WI38 (cell line): ENCODE data around the gene WNT2B.

Experiments
- H3K4me3 ChIP-seq: 2 replicates; pipeline ENCODE4 v1.5.1; 2011; ENCODE audit warnings: low read depth, mild to moderate bottlenecking, control low read depth, low read length
- TF ChIP-seq, protein P1 (sequence below): IDR thresholded peaks from 2 replicates; pipeline ENCODE4 v1.5.1; 2012; ENCODE audit warnings: low read depth, mild to moderate bottlenecking, control low read depth, low read length

WNT2B gene

GRCh38 chr1:112517646-112518045 lies 8.9 kb downstream of the WNT2B start:
- no peak overlapping the region for H3K4me3 ChIP-seq
- TF ChIP-seq, protein P1, sequence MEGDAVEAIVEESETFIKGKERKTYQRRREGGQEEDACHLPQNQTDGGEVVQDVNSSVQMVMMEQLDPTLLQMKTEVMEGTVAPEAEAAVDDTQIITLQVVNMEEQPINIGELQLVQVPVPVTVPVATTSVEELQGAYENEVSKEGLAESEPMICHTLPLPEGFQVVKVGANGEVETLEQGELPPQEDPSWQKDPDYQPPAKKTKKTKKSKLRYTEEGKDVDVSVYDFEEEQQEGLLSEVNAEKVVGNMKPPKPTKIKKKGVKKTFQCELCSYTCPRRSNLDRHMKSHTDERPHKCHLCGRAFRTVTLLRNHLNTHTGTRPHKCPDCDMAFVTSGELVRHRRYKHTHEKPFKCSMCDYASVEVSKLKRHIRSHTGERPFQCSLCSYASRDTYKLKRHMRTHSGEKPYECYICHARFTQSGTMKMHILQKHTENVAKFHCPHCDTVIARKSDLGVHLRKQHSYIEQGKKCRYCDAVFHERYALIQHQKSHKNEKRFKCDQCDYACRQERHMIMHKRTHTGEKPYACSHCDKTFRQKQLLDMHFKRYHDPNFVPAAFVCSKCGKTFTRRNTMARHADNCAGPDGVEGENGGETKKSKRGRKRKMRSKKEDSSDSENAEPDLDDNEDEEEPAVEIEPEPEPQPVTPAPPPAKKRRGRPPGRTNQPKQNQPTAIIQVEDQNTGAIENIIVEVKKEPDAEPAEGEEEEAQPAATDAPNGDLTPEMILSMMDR = no peak

GRCh38 chr1:112518186-112518585 lies 9.4 kb downstream of the WNT2B start:
- TF ChIP-seq, protein P1 = no peak

DNA sequence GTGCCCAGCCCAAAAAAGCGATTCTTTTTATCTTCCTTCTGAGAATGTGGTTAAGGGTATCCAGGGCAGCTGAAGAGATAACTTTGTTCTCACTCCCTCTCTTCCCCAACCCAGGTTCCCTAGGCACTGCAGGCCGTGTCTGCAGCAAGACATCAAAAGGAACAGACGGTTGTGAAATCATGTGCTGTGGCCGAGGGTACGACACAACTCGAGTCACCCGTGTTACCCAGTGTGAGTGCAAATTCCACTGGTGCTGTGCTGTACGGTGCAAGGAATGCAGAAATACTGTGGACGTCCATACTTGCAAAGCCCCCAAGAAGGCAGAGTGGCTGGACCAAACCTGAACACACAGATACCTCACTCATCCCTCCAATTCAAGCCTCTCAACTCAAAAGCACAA lies 11.4 kb downstream of the WNT2B start:
- H3K4me3 ChIP-seq = no peak overlapping the region
- TF ChIP-seq, protein P1 = no peak

More at GRCh38 chr1:112518186-112518585, 9.4 kb downstream of the WNT2B start:
- no peak overlapping the region for H3K4me3 ChIP-seq

DNA sequence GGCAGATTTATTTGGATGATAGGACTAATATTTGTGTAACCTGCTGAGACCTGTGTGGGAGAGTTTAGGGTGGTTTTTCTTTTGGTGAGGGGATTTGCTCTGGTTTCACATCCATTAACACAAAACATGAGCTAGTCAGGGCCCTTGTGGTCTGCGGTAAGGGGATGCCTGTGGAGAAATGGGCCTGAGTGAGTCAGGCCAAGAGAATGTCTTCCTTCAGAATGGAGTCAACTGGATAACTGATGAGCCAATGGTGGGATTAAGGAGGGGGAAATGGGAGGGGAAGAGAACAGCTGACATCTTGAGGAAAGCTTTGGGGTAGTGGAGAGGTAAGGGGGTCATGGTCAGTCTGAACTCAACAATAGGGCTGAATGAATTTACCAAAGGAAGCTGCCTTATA lies 13.9 kb downstream of the WNT2B start:
- TF ChIP-seq, protein P1 = no peak
- H3K4me3 ChIP-seq = no peak overlapping the region

DNA sequence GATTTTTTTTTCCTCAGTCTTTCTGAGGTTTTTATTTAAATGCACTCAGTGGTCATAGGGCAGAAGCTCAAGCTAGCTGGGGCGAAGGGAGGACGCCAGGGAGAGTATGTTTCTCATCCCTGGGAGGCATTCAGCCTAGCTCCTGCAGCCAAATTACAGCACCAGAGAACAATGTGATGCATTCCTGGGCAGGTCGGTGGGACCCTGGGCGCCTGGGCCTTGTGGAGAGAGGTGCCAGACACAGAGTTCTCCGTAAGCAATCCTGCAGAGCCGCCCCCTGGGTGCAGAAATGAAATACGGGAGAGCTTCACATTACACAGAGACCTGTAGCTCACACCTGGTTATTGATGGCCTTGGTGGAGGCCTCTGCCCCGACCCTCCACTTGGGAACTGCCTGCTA lies 15.5 kb downstream of the WNT2B start:
- TF ChIP-seq, protein P1 = no peak
- H3K4me3 ChIP-seq = no peak overlapping the region

DNA sequence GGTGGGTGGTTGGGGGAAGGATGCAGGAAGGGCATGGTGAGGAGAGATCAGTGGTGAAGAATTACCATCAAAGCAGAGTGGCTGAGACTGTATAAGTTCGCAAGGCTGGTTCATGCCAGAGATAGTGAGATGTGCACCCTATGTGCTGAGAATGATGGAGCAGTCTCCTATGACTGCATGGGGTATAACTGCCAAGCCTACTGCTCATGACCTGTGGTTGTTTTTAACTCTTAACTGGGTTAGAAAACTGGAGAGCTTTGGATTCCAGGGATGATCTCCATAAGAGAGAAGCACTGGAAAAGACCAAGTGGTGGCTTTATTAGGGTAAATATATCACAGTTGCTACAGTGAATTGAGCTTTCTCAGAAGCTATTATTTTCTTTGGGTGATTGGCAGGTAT lies 16.2 kb downstream of the WNT2B start:
- no peak overlapping the region for H3K4me3 ChIP-seq
- TF ChIP-seq, protein P1 = no peak

DNA sequence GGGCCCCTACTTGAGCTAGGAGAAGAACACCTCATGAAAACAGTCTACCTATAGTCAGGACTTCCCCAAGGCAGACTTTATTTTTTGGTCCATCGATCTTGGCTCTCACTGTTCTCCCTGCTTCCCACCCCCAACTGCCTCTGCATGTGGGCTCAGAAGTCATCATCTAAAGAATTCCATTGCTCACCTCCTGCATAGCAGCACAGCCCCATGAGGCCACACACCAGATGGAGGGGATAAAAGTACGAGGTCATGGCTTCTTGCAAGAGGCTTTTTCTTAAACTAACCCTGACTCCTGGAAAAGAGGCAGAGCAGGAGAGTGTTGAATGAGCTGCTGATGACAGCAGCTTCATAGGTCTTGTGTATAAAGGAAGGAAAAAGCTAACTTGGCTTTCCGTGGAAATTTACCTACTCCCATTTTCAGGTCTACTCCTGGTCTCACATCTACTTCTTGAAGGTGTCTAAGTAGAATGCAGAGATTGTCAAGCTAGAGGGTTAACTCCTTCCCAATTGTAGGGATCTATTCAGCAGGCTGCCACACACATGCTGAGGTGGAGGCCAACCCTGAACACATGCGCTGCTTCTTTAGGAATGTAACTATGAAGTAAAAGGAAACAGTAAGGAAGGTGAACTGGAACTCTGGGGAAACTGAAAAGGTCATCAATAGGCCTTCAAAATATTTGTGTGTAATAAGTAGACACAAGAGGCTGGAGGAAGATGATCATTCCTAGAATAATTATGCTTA lies 18.7 kb downstream of the WNT2B start:
- TF ChIP-seq, protein P1 = no peak
- no peak overlapping the region for H3K4me3 ChIP-seq
